Thyroid gland (tissue), 4 donors: ENCODE results near the gene INHBA. TPM values are rescaled to one million over a fixed set of nuclear protein-coding genes. Genes with fewer than 3 reads are reported as not detected.

Experiments
- DNase-seq, 2 donors: peaks; one replicate each; pipeline ENCODE4 v3.0.0-alpha.2; 2019
- H3K27ac ChIP-seq, 3 donors: fragments of 200-600 bp; sonication (generic); 1 replicate in 2 of 3; 2 replicates in 1 of 3; pipeline ENCODE4 v1.5.1; 2016 to 2019; ENCODE audit warnings: mild to moderate bottlenecking in 1 of 3, moderate library complexity in 1 of 3
- H3K27me3 ChIP-seq: fragments of 200-600 bp; sonication (generic); one replicate; pipeline ENCODE4 v1.5.1; 2019
- H3K36me3 ChIP-seq, 2 donors: fragments of 200-600 bp; sonication (generic); one replicate each; pipeline ENCODE4 v1.5.1; 2016 to 2019
- H3K4me1 ChIP-seq, 2 donors: fragments of 200-600 bp; sonication (generic); one replicate each; pipeline ENCODE4 v1.5.1; 2017 to 2019
- H3K4me3 ChIP-seq, 3 donors: fragments of 200-600 bp; sonication (generic); replicated peaks in 1 of 3; 1 replicate in 2 of 3; 2 replicates in 1 of 3; pipeline ENCODE4 v1.5.1; 2016; ENCODE audit warnings: mild to moderate bottlenecking in 1 of 3
- H3K9me3 ChIP-seq: fragments of 200-600 bp; sonication (generic); one replicate; pipeline ENCODE4 v1.5.1; 2017
- POLR2A ChIP-seq, 2 donors: fragments of 450-650 bp; IDR thresholded peaks; one replicate each; pipeline ENCODE4 v1.6.1; 2017; ENCODE audit warnings: antibody characterized with exemption in 2 of 2, mild to moderate bottlenecking in 2 of 2, moderate library complexity in 1 of 2
- WGBS, 2 donors: methylation state at CpG; one replicate each; pipeline ENCODE4 v1.1.5; 2017; 5-methylcytosine and 5-hydroxymethylcytosine counted together
- intact Hi-C: fragments of 100-400 bp; cut with DNase I; formaldehyde crosslinking; loops from one replicate; pipeline ENCODE4 v1.15.1; 2023
- total RNA-seq, 4 donors: library from RNA; depleted of rRNA; stranded (reverse); fragments of >200 nt; gene quantifications; one replicate each; pipeline ENCODE4 v1.2.3, GENCODE V29; 2016
- TF ChIP-seq, protein P1 (sequence below), 6 experiments: fragments of 200-600 bp in 3 of 6; fragments of 450-650 bp in 3 of 6; sonication (generic) in 3 of 6; IDR thresholded peaks; one replicate each; pipeline ENCODE4 v1.5.1; 2016 to 2019; ENCODE audit warnings: antibody characterized with exemption in 6 of 6, mild to moderate bottlenecking in 2 of 6, inconsistent platforms in 1 of 6, moderate library complexity in 1 of 6

Gene INHBA
- total RNA-seq, 4 donors from 2014 or later, result 1.3 to 3.0 (median 1.5) TPM

GRCh38 chr7:41691286-41692190 lies 11.4 kb downstream of the INHBA start:
- no peak for DNase-seq
- 72 to 81% methylated on average over 3 of the region's 3 CpGs for WGBS, 2 donors
- Histone ChIP-seq H3K36me3 (no peaks in the 10 kb centered on the region), H3K4me3 (no peak overlapping the region), H3K4me1 (peaks cover 11 to 16% of the 10 kb centered on the region in 2 donors), H3K27ac (no peak overlapping the region), H3K27me3 (no peaks in the 10 kb centered on the region), H3K9me3 (no peaks in the 10 kb centered on the region)
- intact Hi-C loops, result no loop called here
- TF ChIP-seq, protein P1, sequence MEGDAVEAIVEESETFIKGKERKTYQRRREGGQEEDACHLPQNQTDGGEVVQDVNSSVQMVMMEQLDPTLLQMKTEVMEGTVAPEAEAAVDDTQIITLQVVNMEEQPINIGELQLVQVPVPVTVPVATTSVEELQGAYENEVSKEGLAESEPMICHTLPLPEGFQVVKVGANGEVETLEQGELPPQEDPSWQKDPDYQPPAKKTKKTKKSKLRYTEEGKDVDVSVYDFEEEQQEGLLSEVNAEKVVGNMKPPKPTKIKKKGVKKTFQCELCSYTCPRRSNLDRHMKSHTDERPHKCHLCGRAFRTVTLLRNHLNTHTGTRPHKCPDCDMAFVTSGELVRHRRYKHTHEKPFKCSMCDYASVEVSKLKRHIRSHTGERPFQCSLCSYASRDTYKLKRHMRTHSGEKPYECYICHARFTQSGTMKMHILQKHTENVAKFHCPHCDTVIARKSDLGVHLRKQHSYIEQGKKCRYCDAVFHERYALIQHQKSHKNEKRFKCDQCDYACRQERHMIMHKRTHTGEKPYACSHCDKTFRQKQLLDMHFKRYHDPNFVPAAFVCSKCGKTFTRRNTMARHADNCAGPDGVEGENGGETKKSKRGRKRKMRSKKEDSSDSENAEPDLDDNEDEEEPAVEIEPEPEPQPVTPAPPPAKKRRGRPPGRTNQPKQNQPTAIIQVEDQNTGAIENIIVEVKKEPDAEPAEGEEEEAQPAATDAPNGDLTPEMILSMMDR (IDR thresholded peaks at IDR 0.05), result no peak
- no peak for TF ChIP-seq POLR2A (IDR thresholded peaks at IDR 0.05)

DNA sequence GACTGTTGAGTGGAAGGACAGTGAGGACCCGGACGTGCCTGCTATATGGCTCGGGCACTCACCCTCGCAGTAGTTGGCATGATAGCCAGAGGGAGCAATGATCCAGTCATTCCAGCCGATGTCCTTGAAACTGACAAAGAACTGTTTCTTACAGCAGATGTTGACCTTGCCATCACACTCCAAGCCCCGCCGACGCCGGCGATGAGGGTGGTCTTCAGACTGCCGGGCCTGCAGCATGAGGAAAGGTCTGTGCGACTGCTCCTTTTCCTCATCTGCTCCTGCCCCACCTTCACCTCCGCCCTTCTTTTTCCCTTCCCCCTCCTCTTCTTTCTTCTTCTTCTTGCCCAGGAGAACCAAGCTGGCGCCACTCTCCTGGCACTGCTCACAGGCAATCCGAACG lies 13.1 kb downstream of the INHBA start:
- no peaks in the 10 kb centered on the region for H3K9me3 ChIP-seq
- H3K36me3 ChIP-seq, result no peaks in the 10 kb centered on the region
- 94 to 96% methylated on average over 16 of the region's 16 CpGs for WGBS, 2 donors
- intact Hi-C loops, result no loop called here
- no peak overlapping the region for H3K4me3 ChIP-seq
- TF ChIP-seq POLR2A (IDR thresholded peaks at IDR 0.05), result no peak
- TF ChIP-seq, protein P1 (IDR thresholded peaks at IDR 0.05), result no peak
- peaks cover 0 to 4% of the 10 kb centered on the region in 2 donors for H3K4me1 ChIP-seq
- H3K27me3 ChIP-seq, result no peaks in the 10 kb centered on the region
- no peak overlapping the region for H3K27ac ChIP-seq
- DNase-seq, result no peak

DNA sequence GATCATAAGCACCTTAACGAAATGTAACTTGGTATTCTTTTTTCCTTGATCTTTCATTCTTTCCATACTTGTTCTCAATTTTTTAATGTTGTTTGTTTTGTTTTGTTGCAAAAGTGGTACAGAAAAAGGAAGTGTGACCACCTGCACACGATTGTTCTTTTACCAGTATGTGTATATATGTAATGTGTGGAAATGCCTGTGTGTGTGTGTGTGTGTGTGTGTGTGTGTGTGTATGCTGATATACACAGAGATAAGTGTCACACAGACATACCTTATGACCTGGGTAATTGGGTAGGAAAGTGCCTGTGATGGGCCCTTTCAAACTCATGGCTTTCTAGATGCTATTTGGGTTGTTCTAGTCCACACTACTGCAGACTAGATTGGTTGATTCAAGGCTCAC lies 14.0 kb downstream of the INHBA start:
- TF ChIP-seq, protein P1 (IDR thresholded peaks at IDR 0.05), result no peak
- no peak for TF ChIP-seq POLR2A (IDR thresholded peaks at IDR 0.05)
- Histone ChIP-seq H3K27me3 (no peaks in the 10 kb centered on the region), H3K9me3 (no peaks in the 10 kb centered on the region), H3K4me3 (no peak overlapping the region), H3K36me3 (no peaks in the 10 kb centered on the region), H3K4me1 (no peaks in the 10 kb centered on the region), H3K27ac (no peak overlapping the region)
- intact Hi-C loops, result no loop called here
- no peak for DNase-seq
- 84 to 86% methylated on average over 2 of the region's 2 CpGs for WGBS, 2 donors

- Histone ChIP-seq H3K36me3 (no peaks in the 10 kb centered on the region), H3K4me1 (no peaks in the 10 kb centered on the region), H3K27me3 (no peaks in the 10 kb centered on the region), H3K9me3 (no peaks in the 10 kb centered on the region), H3K4me3 (no peak overlapping the region), H3K27ac (no peak overlapping the region)
- WGBS, 2 donors, result 94 to 97% methylated on average over 2 of the region's 2 CpGs
- intact Hi-C loops, result no loop called here
- no peak for TF ChIP-seq POLR2A (IDR thresholded peaks at IDR 0.05)
- TF ChIP-seq, protein P1 (IDR thresholded peaks at IDR 0.05), result no peak
- no peak for DNase-seq
Measured at GRCh38 chr7:41688012-41688625, 14.8 kb downstream of the INHBA start.

GRCh38 chr7:41685684-41686083 lies 17.2 kb downstream of the INHBA start:
- 58 to 59% methylated on average over 1 of the region's 1 CpG for WGBS, 2 donors
- no peaks in the 10 kb centered on the region for H3K27me3 ChIP-seq
- no peak for TF ChIP-seq POLR2A (IDR thresholded peaks at IDR 0.05)
- TF ChIP-seq, protein P1 (IDR thresholded peaks at IDR 0.05), result no peak
- DNase-seq, result no peak
- no peak overlapping the region for H3K27ac ChIP-seq
- H3K36me3 ChIP-seq, result no peaks in the 10 kb centered on the region
- intact Hi-C loops, result no loop called here
- H3K9me3 ChIP-seq, result no peaks in the 10 kb centered on the region
- no peak overlapping the region for H3K4me3 ChIP-seq
- no peaks in the 10 kb centered on the region for H3K4me1 ChIP-seq
